HL-60 (cell line): ENCODE data around the gene SYNPO.

Experiments used
- DNase-seq, 2 experiments: peaks; one replicate each; pipeline ENCODE4 v3.0.0-alpha.2; 2010 to 2020; ENCODE audit warnings: low read depth in 1 of 2, low spot score in 1 of 2
- H3K27ac ChIP-seq: fragments of 250-450 bp; sonication (Bioruptor Pico); replicated peaks from 2 replicates; pipeline ENCODE4 v1.5.1; 2020; ENCODE audit warnings: mild to moderate bottlenecking, moderate library complexity
- H3K27me3 ChIP-seq: fragments of 250-450 bp; sonication (Bioruptor Pico); 2 replicates; pipeline ENCODE4 v1.5.1; 2021; ENCODE audit warnings: mild to moderate bottlenecking, moderate library complexity; ENCODE audit not compliant: insufficient read depth, poor library complexity, severe bottlenecking
- H3K4me3 ChIP-seq: replicated peaks from 2 replicates; pipeline ENCODE4 v1.5.1; 2011; ENCODE audit warnings: mild to moderate bottlenecking, control low read depth, low read length; ENCODE audit not compliant: insufficient read depth
- CTCF ChIP-seq: IDR thresholded peaks from one replicate; pipeline ENCODE4 v1.5.1; 2011; ENCODE audit warnings: low read length, control low read depth, inconsistent platforms; ENCODE audit not compliant: insufficient read depth
- GABPA ChIP-seq: IDR thresholded peaks from 2 replicates; pipeline ENCODE4 v1.6.1; 2012; ENCODE audit warnings: low read depth
- POLR2AphosphoS5 ChIP-seq: IDR thresholded peaks from 2 replicates; pipeline ENCODE4 v1.6.1; 2012; ENCODE audit warnings: low read depth
- REST ChIP-seq: IDR thresholded peaks from 2 replicates; pipeline ENCODE4 v1.6.1; 2012; ENCODE audit warnings: low read depth; ENCODE audit not compliant: insufficient replicate concordance
- SPI1 ChIP-seq: IDR thresholded peaks from 2 replicates; pipeline ENCODE4 v1.6.1; 2012; ENCODE audit warnings: low read depth, mild to moderate bottlenecking, borderline replicate concordance

SYNPO gene

GRCh38 chr5:150644058-150644457 lies 3.6 kb downstream of the SYNPO start:
- no peak overlapping the region for H3K27ac ChIP-seq
- H3K27me3 ChIP-seq = no peaks in the 10 kb centered on the region
- no peak overlapping the region for H3K4me3 ChIP-seq
- no peak for DNase-seq
- no peak for TF ChIP-seq GABPA
- TF ChIP-seq SPI1 = no peak
- no peak for TF ChIP-seq POLR2AphosphoS5
- TF ChIP-seq REST = no peak
- no peak for TF ChIP-seq CTCF

GRCh38 chr5:150644514-150644913 lies 4.1 kb downstream of the SYNPO start:
- no peak overlapping the region for H3K27ac ChIP-seq
- H3K4me3 ChIP-seq = no peak overlapping the region
- DNase-seq = no peak
- TF ChIP-seq POLR2AphosphoS5 = no peak
- TF ChIP-seq SPI1 = no peak
- TF ChIP-seq CTCF = no peak
- TF ChIP-seq REST = no peak
- no peak for TF ChIP-seq GABPA
- H3K27me3 ChIP-seq = no peaks in the 10 kb centered on the region

- H3K4me3 ChIP-seq = no peak overlapping the region
- DNase-seq = no peak
- no peak for TF ChIP-seq GABPA
- no peak for TF ChIP-seq REST
- no peak for TF ChIP-seq SPI1
- TF ChIP-seq POLR2AphosphoS5 = no peak
- no peak for TF ChIP-seq CTCF
- H3K27ac ChIP-seq = no peak overlapping the region
- no peaks in the 10 kb centered on the region for H3K27me3 ChIP-seq
Observed at GRCh38 chr5:150645070-150645700, 4.7 kb downstream of the SYNPO start.
